Tibial nerve (tissue), 4 donors: ENCODE data around the gene DCDC1. TPM values are rescaled to one million over a fixed set of nuclear protein-coding genes. Genes with fewer than 3 reads are reported as not detected.

ENCODE experiments used
- DNase-seq, 2 donors: peaks; one replicate each; pipeline ENCODE4 v3.0.0-alpha.2; 2019; ENCODE audit warnings: low spot score in 2 of 2
- H3K27ac ChIP-seq, 4 donors: fragments of 200-600 bp; sonication (generic) in 3 of 4; one replicate each; pipeline ENCODE4 v1.5.1; 2017 to 2019; ENCODE audit warnings: mild to moderate bottlenecking in 1 of 4
- H3K27me3 ChIP-seq, 2 donors: fragments of 200-600 bp; sonication (generic) in 1 of 2; one replicate each; pipeline versions ENCODE4 v1.5.1 to v1.6.0; 2017 to 2019
- H3K36me3 ChIP-seq, 3 donors: fragments of 200-600 bp; sonication (generic); one replicate each; pipeline ENCODE4 v1.5.1; 2018 to 2019
- H3K4me1 ChIP-seq, 4 donors: fragments of 200-600 bp; sonication (generic) in 3 of 4; one replicate each; pipeline ENCODE4 v1.5.1; 2017 to 2019
- H3K4me3 ChIP-seq, 4 donors: fragments of 200-600 bp; sonication (generic) in 3 of 4; one replicate each; pipeline ENCODE4 v1.5.1; 2017 to 2019; ENCODE audit warnings: mild to moderate bottlenecking in 1 of 4, moderate library complexity in 1 of 4
- H3K9me3 ChIP-seq, 4 donors: fragments of 200-600 bp; sonication (generic) in 3 of 4; one replicate each; pipeline ENCODE4 v1.5.1; 2017 to 2019
- CTCF ChIP-seq, 5 experiments: fragments of 200-600 bp in 3 of 5; fragments of 450-650 bp in 2 of 5; sonication (generic) in 3 of 5; IDR thresholded peaks; one replicate each; pipeline ENCODE4 v1.5.1; 2016 to 2019; ENCODE audit warnings: antibody characterized with exemption in 5 of 5, mild to moderate bottlenecking in 3 of 5, moderate library complexity in 2 of 5
- EP300 ChIP-seq, 2 donors: sonication (generic); formaldehyde crosslinking; IDR thresholded peaks; one replicate each; pipeline ENCODE4 v1.6.1; 2017; ENCODE audit warnings: antibody characterized with exemption in 2 of 2, mild to moderate bottlenecking in 1 of 2
- POLR2A ChIP-seq, 2 donors: fragments of 450-650 bp; IDR thresholded peaks; one replicate each; pipeline ENCODE4 v1.6.1; 2017; ENCODE audit warnings: antibody characterized with exemption in 2 of 2, mild to moderate bottlenecking in 2 of 2, moderate library complexity in 2 of 2
- WGBS, 2 donors: methylation state at CpG; one replicate each; pipeline ENCODE4 v1.1.5; 2018; 5-methylcytosine and 5-hydroxymethylcytosine counted together
- total RNA-seq, 4 donors: library from RNA; depleted of rRNA; stranded (reverse); fragments of >200 nt; gene quantifications; one replicate each; pipeline ENCODE4 v1.1.0, GENCODE V29; 2016

DCDC1 gene, protein sequence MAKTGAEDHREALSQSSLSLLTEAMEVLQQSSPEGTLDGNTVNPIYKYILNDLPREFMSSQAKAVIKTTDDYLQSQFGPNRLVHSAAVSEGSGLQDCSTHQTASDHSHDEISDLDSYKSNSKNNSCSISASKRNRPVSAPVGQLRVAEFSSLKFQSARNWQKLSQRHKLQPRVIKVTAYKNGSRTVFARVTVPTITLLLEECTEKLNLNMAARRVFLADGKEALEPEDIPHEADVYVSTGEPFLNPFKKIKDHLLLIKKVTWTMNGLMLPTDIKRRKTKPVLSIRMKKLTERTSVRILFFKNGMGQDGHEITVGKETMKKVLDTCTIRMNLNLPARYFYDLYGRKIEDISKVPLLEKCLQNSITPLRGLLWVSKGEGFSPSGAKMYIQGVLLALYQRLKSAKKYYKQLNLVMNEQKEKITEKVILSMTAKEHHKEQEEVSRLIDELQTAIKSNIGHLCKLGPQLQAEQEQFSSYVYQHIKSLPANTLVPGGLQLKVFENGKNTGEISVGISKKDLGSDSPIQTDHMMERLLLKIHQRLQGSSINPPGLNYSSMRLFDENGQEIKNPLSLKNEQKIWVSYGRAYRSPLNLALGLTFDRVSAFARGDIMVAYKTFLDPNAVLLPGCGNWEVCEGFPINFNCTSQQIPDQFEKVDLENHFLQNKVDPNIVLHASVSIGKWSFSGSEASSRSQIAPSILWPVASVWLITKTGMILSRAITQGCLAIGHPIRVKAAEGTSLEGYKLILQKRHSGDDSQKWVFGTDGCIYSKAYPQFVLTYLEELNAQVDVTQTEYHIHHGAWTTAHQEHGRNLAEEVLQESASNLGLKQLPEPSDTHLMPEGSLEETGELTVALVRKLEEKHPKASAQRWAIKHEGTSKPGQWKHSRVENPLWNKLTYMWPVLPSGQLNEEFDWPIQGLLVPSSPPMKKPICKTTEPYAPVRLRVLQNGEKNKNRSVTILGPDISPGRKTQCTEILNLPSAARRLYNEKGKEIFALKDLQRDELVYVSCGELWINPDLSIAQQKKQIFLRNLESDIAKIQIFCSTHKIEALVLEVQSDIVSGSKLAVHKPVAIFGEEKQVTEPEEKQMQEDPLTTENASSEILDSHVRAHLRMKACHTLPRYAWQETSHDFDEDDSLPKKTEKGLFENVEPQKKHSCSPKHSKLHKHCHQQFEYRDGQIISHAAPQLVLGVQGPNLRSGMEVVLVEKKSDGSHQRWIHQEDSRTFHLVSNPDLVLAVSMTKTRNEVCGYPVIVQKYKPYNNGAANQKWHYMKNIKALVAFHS (N-terminal part only)
- 1 to 10 TPM; 1.1 to 6.1 (median 1.9) TPM for total RNA-seq

DNA sequence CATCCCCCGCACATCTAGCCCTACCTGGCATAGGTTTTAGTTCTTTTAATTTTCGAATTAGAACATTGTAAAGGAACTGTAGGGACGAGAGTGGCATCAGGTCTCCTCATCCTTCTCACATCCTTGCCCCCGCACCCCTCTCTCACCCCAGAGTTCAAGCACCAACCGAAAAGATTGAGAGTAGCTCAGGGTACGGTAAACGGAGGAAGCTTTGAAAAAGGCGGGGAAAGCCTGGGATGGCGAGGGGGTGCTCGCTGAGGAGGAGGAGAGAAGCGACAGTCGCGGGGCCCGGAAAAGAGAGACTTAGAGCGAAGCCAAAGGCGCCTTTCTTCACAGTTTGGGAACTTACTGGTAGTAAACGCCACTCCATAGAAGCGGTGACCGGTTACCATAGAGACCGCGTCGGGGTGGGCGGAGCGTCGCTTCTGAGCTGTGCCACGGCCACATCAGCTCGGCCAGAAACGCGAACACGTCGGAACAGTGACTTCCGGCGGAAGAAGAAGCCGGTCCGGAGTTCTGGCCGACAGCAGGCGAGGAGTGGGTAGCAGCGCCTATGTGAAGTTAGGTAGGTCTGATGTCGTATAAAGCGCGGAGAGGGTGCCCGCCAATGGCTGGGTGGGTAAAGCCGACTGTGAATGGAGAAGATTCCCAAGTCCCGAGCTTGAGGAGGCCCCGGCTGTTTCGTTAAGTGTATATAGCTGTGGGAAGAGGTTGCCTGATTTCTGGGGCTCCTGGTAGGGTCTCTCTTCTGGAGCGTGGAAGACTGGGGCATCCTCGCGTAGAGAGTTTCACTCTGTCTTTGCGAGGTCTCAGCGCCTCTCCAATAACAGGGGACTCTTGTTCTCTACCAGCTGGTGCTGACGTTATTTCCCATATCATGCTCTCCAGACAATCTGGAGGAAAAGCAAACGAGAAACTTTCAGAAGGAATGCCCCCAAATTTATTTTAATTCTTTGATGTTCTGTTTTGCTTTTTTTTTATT lies at the start of gene DCDC1, which contains the start of gene DNAJC24:
Gene DCDC1, minus strand, starts transcription at position 392 of the 982 bp plus-strand sequence. CDS start 41,459 bp downstream, outside the sequence.
Gene DNAJC24, plus strand, starts transcription at position 513 of the 982 bp plus-strand sequence. CDS start 889 bp downstream, outside the sequence.
- peak; percentile 27 to 73 for TF ChIP-seq EP300 (IDR thresholded peaks at IDR 0.05)
- no peak for TF ChIP-seq CTCF (IDR thresholded peaks at IDR 0.05)
- peak in 1 of 2 donors; percentile 25 for TF ChIP-seq POLR2A (IDR thresholded peaks at IDR 0.05)
- peak within 1 kb of the TSS; percentile 52 to 66 (median 61) for H3K4me3 ChIP-seq
- whole genome bisulfite sequencing, 2 donors, result 1% methylated on average over 41 to 49 of the region's 53 CpGs
- H3K4me1 ChIP-seq, result peaks cover 0 to 20% (median 4%) of the 10 kb centered on the region in 4 donors
- no peaks in the 10 kb centered on the region for H3K9me3 ChIP-seq
- H3K36me3 ChIP-seq, result no peaks in the 10 kb centered on the region
- H3K27ac ChIP-seq, result peak within 1 kb of the TSS in 3 of 4 donors; percentile 57 to 80 (median 67)
- H3K27me3 ChIP-seq, result no peaks in the 10 kb centered on the region
- peak; percentile 71 to 87 for DNase-seq

- DNase-seq, result no peak
- H3K27ac ChIP-seq, result no peak overlapping the region
- no peaks in the 10 kb centered on the region for H3K27me3 ChIP-seq
- 95 to 96% methylated on average over 3 of the region's 3 CpGs for WGBS, 2 donors
- TF ChIP-seq CTCF (IDR thresholded peaks at IDR 0.05), result no peak
- TF ChIP-seq POLR2A (IDR thresholded peaks at IDR 0.05), result no peak
- TF ChIP-seq EP300 (IDR thresholded peaks at IDR 0.05), result no peak
- no peaks in the 10 kb centered on the region for H3K4me1 ChIP-seq
- H3K36me3 ChIP-seq, result peaks cover 0 to 7% (median 0%) of the 10 kb centered on the region in 3 donors
- H3K4me3 ChIP-seq, result no peak overlapping the region
- no peaks in the 10 kb centered on the region for H3K9me3 ChIP-seq
Observed at GRCh38 chr11:31419138-31419537, 49.6 kb upstream of the DCDC1 start.

GRCh38 chr11:31417816-31418215 lies 48.3 kb upstream of the DCDC1 start:
- 93% methylated on average over 2 of the region's 2 CpGs for whole genome bisulfite sequencing, 2 donors
- H3K27me3 ChIP-seq, result no peaks in the 10 kb centered on the region
- DNase-seq, result no peak
- no peaks in the 10 kb centered on the region for H3K4me1 ChIP-seq
- no peak overlapping the region for H3K27ac ChIP-seq
- no peaks in the 10 kb centered on the region for H3K9me3 ChIP-seq
- TF ChIP-seq CTCF (IDR thresholded peaks at IDR 0.05), result no peak
- no peak for TF ChIP-seq POLR2A (IDR thresholded peaks at IDR 0.05)
- TF ChIP-seq EP300 (IDR thresholded peaks at IDR 0.05), result no peak
- peaks cover 0 to 7% (median 0%) of the 10 kb centered on the region in 3 donors for H3K36me3 ChIP-seq
- no peak overlapping the region for H3K4me3 ChIP-seq

DNA sequence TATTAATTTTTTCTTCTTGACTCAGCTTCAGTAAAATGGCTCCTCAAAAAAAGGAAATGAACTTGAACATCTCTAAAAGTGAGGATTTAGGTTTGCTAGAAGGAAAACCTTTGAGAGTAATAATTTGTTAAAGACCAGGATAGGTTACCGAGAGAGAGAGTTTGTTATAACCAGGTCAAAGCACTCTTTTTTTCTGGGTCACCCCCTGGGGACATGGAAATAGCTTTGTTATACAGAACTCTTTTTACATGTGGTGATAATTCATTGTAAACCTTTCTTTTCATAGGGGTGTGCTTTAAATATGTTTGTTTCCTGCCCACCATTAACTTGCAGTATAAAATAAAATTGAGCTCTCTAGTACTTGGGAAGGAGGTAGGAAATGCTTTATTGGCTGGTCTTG lies 47.8 kb upstream of the DCDC1 start:
- H3K9me3 ChIP-seq, result no peaks in the 10 kb centered on the region
- no peaks in the 10 kb centered on the region for H3K4me1 ChIP-seq
- TF ChIP-seq CTCF (IDR thresholded peaks at IDR 0.05) (no peak), EP300 (IDR thresholded peaks at IDR 0.05) (no peak), POLR2A (IDR thresholded peaks at IDR 0.05) (no peak)
- H3K27ac ChIP-seq, result no peak overlapping the region
- H3K27me3 ChIP-seq, result no peaks in the 10 kb centered on the region
- DNase-seq, result no peak
- peaks cover 0 to 7% (median 0%) of the 10 kb centered on the region in 3 donors for H3K36me3 ChIP-seq
- 65 to 75% methylated on average over 1 of the region's 1 CpG for WGBS, 2 donors
- H3K4me3 ChIP-seq, result no peak overlapping the region
